Measurements from ENCODE around the gene PCDH12.
A peak's percentile ranks its signal among the peaks of the same experiment; 100 is the strongest.

The PCDH12 gene

DNA sequence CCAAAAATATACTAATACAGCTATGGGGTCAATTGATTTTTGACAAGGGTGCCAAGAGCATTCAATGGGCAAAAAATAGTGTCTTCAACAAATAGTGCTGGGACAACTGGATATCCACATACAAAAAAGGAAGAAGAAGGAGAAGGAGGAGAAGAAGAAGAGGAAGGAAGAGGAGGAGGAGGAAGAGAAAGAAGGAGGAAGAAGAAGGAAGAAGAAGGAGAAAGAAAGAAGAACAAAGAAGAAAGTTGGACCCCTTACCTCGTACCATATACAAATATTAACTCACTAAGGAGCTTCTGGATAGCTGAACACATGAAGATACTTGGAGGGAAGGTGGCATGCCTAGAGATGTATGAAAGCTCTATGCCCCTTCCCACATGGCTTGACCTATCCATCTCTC lies 51.5 kb downstream of the PCDH12 start:
- no peak for DNase-seq

GRCh38 chr5:141904551-141904950 lies 53.5 kb downstream of the PCDH12 start:
- DNase-seq = no peak

GRCh38 chr5:141903261-141903660 lies 54.7 kb downstream of the PCDH12 start:
- DNase-seq = peak; percentile 46 to 54

DNA sequence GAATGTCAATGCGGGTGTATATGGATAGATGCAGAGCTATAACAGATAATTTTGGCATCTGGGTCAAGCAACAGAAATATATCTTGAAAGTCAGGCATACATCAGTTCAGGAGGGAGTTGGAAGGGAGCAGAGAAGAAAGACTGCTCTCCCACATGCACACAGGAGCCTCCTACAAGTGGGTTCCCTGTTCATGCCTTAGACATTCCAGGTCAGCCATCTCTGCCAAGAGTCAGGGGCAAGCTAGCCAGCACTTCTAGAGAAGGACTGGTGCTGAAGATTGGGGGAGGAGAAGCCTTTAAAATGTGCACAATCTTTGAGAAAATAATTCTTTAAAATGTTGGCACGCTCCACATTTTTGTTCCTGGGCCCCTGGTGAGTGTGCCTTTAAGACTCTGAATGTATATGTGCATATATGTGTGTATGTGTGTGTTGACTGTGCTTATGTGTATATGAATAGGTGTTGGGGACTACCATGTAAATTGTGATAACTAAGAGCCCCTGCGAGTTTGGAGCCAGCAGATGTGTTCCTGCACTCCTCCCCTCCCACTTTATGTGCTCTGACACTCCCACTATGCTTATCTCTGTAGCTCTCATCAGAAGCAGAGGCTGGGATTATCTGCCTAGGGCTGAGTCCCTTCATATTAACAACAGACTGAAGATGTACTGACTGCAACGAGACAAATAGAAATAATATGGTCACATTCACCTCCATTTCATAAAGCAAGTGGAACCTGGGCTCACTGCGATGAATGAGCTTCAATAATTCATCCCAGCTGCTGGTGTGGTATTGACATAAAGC lies 55.8 kb downstream of the PCDH12 start:
- no peak for DNase-seq

DNA sequence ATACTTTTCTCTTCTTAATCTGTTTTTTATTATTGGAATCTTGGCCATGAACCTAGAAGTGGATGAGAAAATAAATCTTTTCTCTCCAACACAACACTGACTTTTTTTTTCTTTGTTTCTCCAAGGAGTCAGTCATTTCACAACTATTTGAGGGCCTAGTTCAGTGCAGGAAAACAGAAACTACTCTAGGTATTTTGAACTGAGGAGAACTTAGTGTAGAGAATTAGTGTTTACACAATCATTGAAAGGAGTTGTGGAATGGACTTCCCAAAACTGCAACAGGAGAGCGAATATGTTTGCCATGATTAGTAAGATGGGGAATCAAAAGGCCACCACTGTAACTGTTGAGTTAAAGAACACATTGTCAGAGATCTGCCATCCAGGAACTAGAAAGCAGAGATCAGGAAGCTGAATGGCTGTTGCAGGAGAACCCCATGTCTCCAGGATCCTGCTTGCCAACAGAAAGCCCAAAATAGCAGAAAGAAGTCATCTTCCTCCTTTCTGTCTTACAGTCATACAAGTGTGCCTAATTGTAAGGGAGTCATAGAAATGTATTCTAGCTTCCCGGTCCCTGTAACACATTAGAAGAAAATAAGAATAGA lies 59.5 kb downstream of the PCDH12 start:
- DNase-seq = peak; percentile 36 to 60

- DNase-seq = no peak
These were observed 60.6 kb downstream of the PCDH12 start for GRCh38 chr5:141897425-141897824.

All from inflammatory macrophage treated with lipopolysaccharide for 1 hour (primary cell).